KMS-11 (cell line): Measurements from ENCODE around the gene OSBPL3.

ENCODE experiments used
- H2AFZ ChIP-seq: fragments of 200-600 bp; sonication (generic); 2 replicates; pipeline ENCODE4 v1.6.1; 2016; ENCODE audit warnings: antibody characterized with exemption, mixed run types, low read depth
- H3K27ac ChIP-seq: fragments of 200-600 bp; sonication (generic); 2 replicates; pipeline ENCODE4 v1.6.1; 2016; ENCODE audit warnings: mild to moderate bottlenecking, mixed run types
- H3K27me3 ChIP-seq: fragments of 200-600 bp; sonication (generic); 2 replicates; pipeline ENCODE4 v1.6.1; 2017; ENCODE audit warnings: mild to moderate bottlenecking, low read depth, mixed run types, moderate library complexity; ENCODE audit not compliant: insufficient read depth
- H3K36me3 ChIP-seq: fragments of 200-600 bp; sonication (generic); 2 replicates; pipeline ENCODE4 v1.6.1; 2017; ENCODE audit warnings: mild to moderate bottlenecking, mixed run types; ENCODE audit not compliant: insufficient read depth
- H3K4me1 ChIP-seq: fragments of 200-600 bp; sonication (generic); 2 replicates; pipeline ENCODE4 v1.6.1; 2016; ENCODE audit warnings: mild to moderate bottlenecking, low read depth, mixed run types; ENCODE audit not compliant: poor library complexity, severe bottlenecking
- H3K4me2 ChIP-seq: fragments of 200-600 bp; sonication (generic); 2 replicates; pipeline ENCODE4 v1.7.0; 2016; ENCODE audit warnings: mild to moderate bottlenecking, mixed run types
- H3K4me3 ChIP-seq: fragments of 200-600 bp; sonication (generic); IDR thresholded peaks from 2 replicates; pipeline ENCODE4 v1.6.1; 2017; ENCODE audit warnings: low read depth, low read length, mixed read lengths; ENCODE audit not compliant: insufficient read depth
- H3K79me2 ChIP-seq: fragments of 200-600 bp; sonication (generic); 2 replicates; pipeline ENCODE4 v1.6.1; 2016; ENCODE audit warnings: low read depth, mixed run types; ENCODE audit not compliant: insufficient read depth
- H3K9ac ChIP-seq: fragments of 200-600 bp; sonication (generic); 2 replicates; pipeline ENCODE4 v1.6.1; 2016; ENCODE audit warnings: mild to moderate bottlenecking, mixed run types
- H4K20me1 ChIP-seq: fragments of 200-600 bp; sonication (generic); 2 replicates; pipeline ENCODE4 v1.6.1; 2016; ENCODE audit warnings: mild to moderate bottlenecking, mixed run types; ENCODE audit not compliant: insufficient read depth
- TF ChIP-seq, protein P1 (sequence below): fragments of 200-600 bp; sonication (generic); conservative IDR thresholded peaks from 2 replicates; pipeline ENCODE4 v1.6.1; 2017; ENCODE audit warnings: low read depth, mild to moderate bottlenecking, antibody characterized with exemption, low read length, moderate library complexity, mixed read lengths

The OSBPL3 gene

GRCh38 chr7:24819916-24820689, 159.9 kb downstream of the OSBPL3 start:
- Histone ChIP-seq H3K79me2 (no peaks in the 10 kb centered on the region), H2AFZ (peak overlapping the region; percentile 32), H3K4me1 (peaks cover 44% of the 10 kb centered on the region), H3K27ac (peak overlapping the region; percentile 89), H3K4me3 (no peak overlapping the region), H3K27me3 (no peaks in the 10 kb centered on the region), H3K4me2 (peak overlapping the region; percentile 92), H4K20me1 (no peaks in the 10 kb centered on the region), H3K36me3 (no peaks in the 10 kb centered on the region), H3K9ac (peak overlapping the region; percentile 53)
- TF ChIP-seq, protein P1, sequence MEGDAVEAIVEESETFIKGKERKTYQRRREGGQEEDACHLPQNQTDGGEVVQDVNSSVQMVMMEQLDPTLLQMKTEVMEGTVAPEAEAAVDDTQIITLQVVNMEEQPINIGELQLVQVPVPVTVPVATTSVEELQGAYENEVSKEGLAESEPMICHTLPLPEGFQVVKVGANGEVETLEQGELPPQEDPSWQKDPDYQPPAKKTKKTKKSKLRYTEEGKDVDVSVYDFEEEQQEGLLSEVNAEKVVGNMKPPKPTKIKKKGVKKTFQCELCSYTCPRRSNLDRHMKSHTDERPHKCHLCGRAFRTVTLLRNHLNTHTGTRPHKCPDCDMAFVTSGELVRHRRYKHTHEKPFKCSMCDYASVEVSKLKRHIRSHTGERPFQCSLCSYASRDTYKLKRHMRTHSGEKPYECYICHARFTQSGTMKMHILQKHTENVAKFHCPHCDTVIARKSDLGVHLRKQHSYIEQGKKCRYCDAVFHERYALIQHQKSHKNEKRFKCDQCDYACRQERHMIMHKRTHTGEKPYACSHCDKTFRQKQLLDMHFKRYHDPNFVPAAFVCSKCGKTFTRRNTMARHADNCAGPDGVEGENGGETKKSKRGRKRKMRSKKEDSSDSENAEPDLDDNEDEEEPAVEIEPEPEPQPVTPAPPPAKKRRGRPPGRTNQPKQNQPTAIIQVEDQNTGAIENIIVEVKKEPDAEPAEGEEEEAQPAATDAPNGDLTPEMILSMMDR, result peak; percentile 98

GRCh38 chr7:24817339-24817738, 162.6 kb downstream of the OSBPL3 start:
- Histone ChIP-seq H3K4me2 (no peak overlapping the region), H3K79me2 (no peaks in the 10 kb centered on the region), H3K27me3 (no peaks in the 10 kb centered on the region), H4K20me1 (no peaks in the 10 kb centered on the region), H3K36me3 (no peaks in the 10 kb centered on the region), H3K9ac (no peak overlapping the region), H3K4me1 (peaks cover 37% of the 10 kb centered on the region), H2AFZ (no peak overlapping the region), H3K27ac (no peak overlapping the region), H3K4me3 (no peak overlapping the region)
- TF ChIP-seq, protein P1, result no peak

DNA sequence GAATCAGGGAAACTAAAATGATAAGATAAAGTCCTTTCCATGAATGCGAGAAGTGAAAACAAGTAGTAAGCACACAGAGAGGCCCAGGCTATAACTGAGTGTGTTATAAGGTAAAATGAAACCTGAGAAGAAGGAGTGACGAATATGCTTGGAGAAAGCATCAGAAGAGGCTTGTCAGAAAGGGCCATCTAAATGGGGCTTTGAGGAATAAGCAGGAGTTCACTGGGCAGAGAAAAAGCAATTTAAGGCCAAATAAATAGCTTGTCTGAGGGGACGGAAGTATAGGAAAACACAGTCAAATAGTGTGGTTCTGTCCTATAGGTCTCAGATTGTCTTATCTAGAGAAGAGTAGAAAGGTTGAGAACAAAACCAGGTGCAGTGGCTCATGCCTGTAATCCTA, 163.1 kb downstream of the OSBPL3 start:
- Histone ChIP-seq H4K20me1 (no peaks in the 10 kb centered on the region), H3K4me1 (peaks cover 33% of the 10 kb centered on the region), H3K4me3 (no peak overlapping the region), H3K9ac (no peak overlapping the region), H3K79me2 (no peaks in the 10 kb centered on the region), H3K36me3 (no peaks in the 10 kb centered on the region), H3K27ac (no peak overlapping the region), H3K27me3 (no peaks in the 10 kb centered on the region), H2AFZ (no peak overlapping the region), H3K4me2 (no peak overlapping the region)
- TF ChIP-seq, protein P1, result no peak

DNA sequence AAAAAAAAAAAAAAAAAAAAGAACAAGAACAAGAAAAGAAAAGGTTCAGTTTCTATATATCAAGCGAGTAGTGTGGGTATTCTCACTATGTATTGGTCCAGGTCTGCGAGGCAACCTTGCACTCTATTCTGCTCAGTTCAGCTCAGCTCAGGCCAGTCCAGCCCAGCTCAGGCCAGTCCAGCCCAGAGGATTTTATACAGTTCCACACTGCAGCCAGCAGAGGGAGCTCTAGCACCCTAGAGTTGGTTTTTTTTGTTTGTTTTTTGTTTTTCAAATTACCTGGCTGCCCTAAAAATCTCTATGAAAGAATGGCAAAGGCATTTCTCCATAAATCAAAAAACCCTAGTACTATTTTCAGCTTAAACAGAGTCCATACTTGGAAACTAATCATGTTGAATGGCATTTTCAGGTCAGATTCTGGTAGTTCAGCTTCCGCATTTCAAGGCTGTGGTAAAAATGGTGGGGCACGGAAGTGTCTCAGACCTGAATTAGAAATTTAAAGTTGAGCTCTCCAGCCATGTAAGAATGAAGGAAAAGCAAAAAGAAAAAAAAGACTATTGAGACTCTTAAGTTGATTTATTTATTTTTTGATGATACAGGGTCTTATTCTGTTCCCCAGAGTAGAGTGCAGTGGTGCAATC, 167.6 kb downstream of the OSBPL3 start:
- no peaks in the 10 kb centered on the region for H3K79me2 ChIP-seq
- H2AFZ ChIP-seq, result no peak overlapping the region
- TF ChIP-seq, protein P1, result peak; percentile 99
- no peaks in the 10 kb centered on the region for H4K20me1 ChIP-seq
- H3K4me2 ChIP-seq, result no peak overlapping the region
- no peak overlapping the region for H3K27ac ChIP-seq
- H3K27me3 ChIP-seq, result no peaks in the 10 kb centered on the region
- H3K4me3 ChIP-seq, result no peak overlapping the region
- H3K9ac ChIP-seq, result no peak overlapping the region
- H3K4me1 ChIP-seq, result peaks cover 3% of the 10 kb centered on the region
- no peaks in the 10 kb centered on the region for H3K36me3 ChIP-seq
